HG02678 (cell line): ENCODE results near the gene CYTL1.
"Not testable (repeated sequence)": the region's sequence is repeated elsewhere in the genome, so short reads cannot be mapped to it uniquely, and the experiment has no call there.

ENCODE experiments used
- ATAC-seq: cut with Tn5 transposase; IDR thresholded peaks from one replicate; pipeline ENCODE4 v1.9.1; 2021; ENCODE audit warnings: mild to moderate bottlenecking, moderate library complexity; ENCODE audit not compliant: unreplicated experiment

Gene CYTL1

DNA sequence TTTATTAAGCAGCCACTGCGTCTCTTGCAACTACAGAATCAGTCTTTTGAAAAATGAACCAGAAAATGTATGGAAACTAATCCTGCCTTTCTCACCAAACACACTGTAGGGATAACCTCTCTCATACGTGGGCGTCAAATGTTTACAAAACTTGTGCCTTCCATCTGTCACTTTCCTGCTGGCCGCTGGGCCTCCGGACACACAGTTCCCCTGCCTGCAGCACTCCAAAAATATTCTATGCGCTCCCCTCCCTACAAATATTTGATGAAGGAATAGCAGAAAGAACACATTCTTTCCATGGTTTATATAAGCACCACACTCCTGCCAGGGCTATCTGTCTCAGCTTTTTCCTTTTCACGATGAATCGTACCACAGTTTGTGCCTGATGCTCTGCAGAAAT is 14.9 kb upstream of the CYTL1 start:
- ATAC-seq: no peak

DNA sequence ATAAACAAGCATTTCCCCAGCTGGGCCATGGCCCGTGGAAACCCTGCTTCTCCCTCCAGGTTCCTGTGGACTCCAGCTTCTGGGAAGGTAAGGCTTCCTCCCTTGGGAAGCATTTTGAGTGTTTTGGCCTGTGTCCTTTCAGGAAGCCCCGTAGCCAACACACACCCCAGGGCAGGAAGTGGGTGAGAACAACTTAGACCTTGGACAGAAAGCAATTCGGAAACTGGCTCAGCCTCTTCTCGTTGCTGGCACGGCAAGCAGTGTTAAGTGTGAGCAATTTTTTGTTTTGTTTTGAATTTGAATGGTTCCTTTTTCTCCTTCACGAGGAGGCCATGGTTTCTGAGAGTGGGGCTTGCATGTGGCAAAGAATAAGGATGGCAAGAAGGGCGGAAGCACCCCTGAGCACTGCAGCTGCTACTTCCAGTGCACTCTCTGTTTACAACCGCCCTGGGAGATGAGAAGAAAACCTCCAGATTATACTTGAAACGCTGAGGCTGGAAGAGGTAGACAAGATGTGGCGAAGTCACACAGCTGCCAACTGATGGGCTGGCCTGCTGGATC is 14.1 kb upstream of the CYTL1 start:
- ATAC-seq: peak; percentile 50

DNA sequence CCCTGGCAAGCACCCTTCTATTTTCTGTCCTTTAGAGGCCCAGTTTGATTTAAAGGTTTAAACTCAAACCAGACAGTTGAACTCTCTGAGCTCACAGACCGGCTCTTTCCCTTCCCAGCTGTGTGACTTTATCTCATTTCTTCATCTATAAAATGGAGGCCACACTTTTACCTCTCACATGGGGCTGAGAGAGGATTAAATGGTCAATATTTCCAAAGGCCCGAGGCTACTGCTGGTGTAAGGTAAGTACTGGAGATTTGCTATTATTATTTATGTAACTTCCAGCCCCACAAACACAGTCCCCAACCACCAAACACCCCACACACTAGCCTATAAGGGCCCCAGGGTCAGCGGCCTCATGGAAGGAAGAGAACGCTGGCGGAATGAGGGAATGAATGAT is 13.6 kb upstream of the CYTL1 start:
- ATAC-seq: no peak

DNA sequence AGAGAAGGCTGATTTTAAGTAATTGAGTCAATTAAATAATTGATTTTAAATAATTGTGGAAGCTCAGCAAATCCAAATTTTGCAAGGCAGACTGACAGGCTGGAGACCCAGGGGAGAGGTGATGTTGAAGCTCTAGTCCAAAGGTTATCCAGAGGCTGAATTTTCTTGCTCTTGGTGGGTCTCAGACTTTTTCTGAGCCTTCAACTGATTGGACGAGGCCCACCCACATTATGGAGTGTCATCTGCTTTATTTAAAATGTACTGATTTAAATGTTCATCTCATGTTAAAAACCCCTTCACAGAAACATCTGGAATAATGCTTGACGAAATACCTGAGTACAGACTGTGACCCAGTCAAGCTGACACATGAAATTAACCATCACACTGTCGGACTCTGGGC is 11.7 kb upstream of the CYTL1 start:
- ATAC-seq: no peak

DNA sequence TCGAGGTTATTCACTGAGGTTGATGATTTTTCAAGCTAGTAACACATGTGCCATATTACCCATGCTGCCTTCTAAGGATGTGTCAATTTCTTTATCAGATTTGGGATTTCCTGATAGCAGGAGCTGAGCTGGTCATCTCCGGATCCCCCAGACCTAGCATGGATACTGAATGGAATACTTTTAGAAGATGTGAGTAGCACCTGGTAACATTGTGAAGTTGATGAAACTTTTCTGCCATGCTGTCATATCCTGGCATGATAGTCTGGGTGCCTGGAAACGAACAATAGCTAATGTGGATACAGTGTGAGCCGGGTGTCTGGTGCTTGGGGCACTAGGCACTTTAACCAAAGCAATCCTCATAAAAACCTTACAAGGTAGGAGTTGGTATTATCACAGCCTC is 11.0 kb upstream of the CYTL1 start:
- ATAC-seq: no peak

DNA sequence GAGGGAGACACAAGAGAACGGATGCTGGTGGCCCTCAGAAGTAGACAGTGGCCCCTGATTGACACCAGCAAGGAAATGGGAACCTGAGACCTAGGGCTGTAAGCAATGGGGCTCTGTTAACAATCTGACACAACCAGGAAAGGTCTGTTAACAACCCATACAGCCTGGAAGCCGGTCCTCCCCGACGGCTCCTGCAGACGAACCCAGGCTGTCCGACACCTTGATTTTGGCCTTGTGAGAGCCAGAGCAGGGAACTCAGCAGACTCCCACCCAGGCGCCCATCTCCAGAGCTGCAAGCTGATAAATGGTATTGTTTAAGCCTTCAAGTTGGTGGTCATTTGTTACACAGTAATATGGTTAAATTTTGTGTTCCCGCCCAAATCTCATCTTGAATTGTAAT is 10.2 kb upstream of the CYTL1 start:
- ATAC-seq: no peak

DNA sequence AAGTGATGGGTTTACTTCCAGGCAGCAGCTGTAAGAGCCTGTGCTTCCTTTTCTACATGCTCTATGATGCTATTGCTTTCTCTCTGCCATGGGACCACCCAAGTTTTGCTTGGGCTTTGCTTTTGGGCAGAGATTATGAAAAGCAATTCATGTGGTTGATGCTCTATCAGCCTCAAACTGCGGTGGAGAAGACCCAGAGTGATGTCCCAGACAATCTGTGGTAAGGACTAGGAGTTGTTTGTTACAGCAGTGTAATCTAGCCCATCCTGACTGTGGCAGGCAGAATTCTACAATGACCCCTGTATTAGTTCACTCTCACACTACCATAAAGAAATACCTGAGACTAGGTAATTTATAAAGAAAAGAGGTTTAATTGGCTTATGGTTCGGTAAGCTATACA is 9.2 kb upstream of the CYTL1 start:
- ATAC-seq: no peak

DNA sequence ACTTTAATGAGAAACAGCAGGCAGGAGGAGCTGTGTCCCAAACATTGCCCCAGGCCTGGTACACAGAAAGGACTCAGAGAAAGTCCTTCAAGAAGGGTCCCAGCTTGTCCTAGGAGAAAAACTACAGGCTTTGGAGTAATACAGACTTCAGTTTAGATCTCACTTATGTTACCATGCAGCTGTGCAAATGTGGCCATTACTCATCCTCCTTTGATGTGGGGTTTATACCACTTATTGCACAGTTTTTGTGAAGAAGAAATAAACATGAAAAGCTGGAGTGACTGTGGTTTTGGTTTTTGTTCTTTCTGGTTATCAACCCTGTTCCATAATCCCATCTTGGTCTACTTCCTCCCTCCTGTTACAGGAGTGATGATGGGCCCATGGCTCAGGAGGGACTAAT is 8.1 kb upstream of the CYTL1 start:
- ATAC-seq: no peak

DNA sequence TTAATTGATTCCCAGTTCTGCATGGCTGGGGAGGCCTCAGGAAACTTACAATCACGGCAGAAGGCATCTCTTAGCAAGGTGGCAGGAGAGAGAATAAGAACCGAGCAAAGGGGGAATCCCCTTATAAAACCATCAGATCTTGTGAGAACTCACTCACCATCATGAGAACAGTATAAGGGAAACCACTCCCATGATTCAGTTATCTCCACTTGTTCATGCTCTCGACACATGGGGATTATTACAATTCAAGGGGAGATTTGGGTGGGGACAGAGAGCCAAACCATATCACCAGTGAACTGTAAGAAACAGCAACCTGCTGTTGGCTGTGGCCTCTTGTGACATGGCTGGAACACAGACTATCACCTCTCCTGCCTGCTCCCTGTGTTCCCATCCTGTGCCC is 7.1 kb upstream of the CYTL1 start:
- no peak for ATAC-seq

DNA sequence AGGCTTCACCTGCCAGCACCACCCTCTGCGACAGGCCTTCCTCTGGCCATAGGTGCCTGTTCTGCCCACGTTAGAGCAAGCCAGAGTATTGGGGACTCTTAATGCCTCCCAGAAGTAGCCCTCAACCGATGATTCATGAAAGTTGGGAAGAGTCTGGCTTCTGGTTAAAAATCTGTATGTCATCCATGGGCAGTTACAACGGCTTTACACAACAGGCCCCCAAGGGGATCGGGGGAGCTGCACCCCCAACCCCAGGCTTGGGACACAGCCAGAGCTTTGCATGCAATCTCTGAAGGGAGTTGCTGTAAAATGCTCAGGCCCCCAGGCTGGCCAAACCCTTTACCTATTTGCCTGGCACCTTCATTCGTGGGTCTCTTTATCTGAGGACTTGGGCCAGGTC is 5.4 kb upstream of the CYTL1 start:
- no peak for ATAC-seq

DNA sequence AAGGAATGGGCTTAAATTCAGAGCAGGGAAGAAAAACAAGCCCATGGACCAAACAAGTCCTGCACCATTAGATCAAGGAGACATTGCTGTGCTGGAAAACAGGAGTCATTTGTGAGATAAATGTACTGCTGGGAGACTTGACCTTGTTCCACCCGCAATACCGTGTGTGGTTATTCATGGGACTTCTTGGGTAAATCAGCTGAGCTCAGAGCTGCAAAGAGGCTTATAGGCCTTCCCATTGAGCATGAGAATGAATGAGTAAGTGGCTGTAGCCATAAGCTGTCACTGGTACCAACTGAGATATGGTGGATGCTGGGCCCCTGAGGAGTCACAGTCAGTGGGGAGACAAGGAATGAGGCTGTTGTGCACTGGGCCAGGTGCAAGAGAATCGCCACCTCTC is 2.3 kb upstream of the CYTL1 start:
- no peak for ATAC-seq

DNA sequence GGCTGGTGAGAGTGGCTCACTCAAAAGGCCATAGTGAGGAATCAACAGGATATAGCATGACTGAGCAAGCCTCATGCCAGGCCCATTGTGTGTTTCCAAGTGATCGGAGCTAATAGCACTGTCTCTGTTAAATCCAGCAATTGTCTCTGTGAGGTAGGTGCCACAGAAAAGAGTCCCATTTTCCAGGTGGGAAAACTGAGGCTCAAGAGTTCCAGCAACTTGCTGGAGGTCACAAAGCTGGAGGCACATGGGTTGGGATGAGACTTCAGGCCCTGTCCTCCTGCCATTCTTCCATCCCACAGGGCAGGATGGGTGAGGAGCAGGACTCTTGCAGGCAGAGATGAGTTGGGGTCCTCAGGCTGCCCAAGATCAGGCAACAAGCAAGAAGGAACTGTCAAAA is 1.1 kb upstream of the CYTL1 start:
- no peak for ATAC-seq

DNA sequence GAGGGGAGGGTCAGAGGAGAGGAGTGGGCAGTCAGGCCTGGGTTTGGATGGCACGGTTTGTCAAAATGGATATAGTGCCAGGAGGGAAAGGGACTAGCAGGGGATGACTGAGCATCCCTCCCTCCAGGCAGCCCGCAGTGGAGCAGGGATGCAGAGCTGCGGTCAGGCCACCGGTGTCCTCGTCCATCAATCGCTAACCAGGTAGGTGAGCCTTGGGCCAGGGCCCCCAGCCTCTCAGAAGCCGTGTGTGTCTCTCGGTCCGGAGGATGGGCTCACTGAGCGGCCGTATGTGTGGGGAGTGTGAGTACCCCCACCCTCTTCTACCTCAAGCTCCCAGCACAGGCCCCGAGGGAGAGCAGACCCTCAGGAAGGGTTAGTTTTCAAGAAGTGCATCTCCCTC is 538 bp upstream of the CYTL1 start:
- ATAC-seq: no peak

DNA sequence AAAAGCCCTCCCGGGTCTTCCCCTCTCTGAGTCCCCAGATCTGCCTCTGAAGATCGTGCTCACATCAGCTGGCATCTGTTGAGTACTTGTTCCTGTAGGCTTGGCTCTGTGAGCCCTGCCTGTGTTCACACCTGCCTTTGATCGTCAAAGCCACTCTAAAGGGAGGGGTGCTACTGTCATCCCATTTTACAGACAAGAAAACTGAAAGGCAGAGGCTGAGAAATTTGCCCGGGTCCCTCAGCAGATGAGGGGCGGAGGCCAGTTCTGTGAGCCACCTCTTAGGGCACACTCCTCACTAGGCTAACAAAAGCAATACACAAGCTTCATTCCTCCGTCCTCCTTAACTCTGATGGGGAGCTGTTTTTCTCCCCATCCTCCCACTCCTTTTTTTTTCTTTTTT is 655 bp downstream of the CYTL1 start:
- ATAC-seq: no peak

DNA sequence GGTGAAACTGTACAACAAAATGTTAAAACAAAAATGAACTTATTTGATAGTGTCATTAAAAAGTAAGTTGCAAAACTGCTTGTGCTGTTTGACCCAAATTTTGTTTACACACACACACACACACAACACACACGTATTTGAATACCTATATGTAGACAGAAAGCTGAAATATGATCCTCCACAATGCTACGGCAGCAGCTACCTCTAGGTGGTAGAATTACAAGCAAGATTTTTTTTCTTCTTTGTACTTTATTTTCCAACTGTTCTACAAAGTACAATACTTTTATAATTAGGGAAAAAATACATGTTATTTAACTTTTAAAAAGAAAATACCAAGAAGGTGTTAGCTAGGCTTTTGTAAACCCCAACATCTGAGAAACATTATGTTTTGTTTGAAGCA is 1.2 kb downstream of the CYTL1 start:
- no peak for ATAC-seq

DNA sequence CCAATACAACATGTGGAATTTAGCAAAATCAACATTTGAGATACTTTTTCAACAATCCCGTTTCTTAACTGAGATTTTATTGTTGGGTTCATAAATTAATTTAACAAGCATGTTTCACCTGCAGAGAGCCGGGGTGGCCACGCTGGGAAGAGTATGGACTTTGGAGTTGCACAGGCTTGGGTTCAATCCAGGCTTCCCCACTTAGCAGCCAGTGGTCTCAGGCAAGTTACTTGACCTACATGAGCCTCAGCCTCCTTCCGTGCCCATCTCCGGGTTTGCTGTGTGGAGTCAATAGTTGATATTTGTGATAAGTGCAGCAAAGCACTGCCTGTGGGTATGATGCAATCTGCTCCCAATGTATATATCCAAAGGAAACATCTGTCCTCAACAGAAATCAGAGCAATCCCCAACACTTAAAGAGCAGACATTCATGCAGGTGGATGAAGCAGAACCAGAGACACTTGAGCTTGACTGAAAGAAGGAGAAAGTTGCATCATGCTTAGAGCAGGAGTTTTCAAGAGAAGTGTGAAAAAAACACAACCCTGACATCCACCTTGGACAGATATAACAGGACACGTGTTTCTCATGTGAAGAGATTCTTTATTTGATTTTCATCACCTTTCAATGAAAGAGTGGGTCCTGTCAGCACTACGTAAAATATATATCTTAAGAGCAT is 5.1 kb downstream of the CYTL1 start:
- ATAC-seq: no peak

DNA sequence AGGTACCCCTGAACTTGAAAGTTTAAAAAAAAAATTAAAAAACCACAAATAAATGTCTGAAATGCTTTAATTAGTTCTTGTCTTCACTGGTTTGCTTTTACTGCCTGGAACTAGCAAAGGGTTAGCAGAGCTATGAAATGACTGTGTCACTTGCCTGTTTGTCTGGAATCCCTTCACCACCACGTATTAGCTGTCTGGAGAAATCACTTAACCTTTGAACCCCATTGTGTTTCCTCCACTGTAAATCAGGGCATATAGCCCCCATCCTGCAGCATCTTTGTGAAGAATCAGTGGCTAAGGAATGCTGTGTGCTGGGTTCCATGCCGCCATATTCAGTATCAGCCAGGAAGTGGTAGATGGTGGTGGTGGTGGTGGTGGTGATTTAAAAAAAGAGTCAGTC is 6.3 kb downstream of the CYTL1 start:
- ATAC-seq: no peak

DNA sequence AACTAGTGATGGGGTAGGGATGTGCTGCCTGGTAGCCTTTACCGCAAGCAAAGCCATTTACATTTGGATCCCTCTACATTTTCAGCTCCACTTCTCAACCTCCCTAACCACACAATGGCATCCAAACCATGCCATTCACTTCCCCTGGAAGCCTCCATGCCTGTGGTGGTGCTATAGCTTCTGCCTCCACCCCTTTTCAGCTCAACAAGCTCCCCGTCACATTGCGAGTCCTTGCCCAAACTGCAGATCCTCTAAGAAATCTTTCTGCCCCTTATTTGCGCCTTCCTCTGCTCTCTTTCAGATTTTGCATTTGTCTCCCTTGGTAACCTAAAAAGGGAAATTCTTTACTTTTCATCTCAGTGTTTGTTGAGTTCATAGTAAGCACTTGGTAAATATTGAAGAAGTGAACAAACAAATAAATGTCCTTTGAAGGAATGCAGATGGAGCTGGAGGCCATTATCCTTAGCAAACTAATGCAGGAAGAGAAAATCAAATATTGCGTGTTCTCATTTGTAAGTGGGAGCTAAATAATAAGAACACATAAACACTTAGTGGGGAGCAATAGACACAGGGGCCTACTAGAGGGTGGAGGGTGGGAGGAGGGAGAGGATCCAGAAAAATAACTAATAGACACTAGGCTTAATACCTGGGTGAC is 6.9 kb downstream of the CYTL1 start:
- ATAC-seq: no peak

DNA sequence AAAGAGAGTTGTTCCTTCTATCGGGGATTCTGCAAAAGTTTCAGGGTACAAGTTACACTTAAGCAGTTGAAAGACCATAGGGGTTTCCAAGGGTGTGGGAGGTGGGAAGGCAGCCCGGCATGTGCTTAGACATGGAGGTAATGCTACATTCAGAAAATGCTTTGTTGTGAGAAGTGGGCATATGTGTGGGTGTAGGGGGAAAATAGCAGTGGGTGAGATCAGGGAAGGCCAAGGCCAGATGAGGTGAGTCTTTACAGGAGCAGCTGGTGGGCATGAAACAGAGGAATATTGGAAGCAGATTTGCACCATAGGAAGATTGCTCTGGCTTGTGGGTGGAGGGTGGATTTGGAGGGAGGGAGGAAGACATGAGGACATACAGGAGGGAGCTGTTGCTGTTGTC is 8.3 kb downstream of the CYTL1 start:
- ATAC-seq: no peak

DNA sequence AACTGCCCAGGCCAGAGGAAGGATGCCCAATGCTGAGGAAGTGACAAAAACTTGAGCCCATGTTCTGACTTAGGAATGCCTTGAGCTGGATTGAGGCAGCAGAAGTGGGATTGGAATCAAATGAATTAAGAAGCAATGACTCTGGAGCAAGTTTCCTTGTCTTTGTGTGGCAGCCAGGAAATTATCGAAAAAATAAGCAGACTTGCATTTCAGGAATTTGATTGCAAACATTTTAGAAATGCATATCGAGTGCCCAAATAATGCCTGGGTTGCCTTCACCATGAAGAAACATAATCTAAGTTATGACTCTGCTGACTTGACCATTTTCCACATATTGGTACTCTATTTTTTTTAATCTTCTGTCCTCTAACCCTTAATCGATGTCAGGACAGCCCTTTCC is 9.5 kb downstream of the CYTL1 start:
- ATAC-seq: no peak

DNA sequence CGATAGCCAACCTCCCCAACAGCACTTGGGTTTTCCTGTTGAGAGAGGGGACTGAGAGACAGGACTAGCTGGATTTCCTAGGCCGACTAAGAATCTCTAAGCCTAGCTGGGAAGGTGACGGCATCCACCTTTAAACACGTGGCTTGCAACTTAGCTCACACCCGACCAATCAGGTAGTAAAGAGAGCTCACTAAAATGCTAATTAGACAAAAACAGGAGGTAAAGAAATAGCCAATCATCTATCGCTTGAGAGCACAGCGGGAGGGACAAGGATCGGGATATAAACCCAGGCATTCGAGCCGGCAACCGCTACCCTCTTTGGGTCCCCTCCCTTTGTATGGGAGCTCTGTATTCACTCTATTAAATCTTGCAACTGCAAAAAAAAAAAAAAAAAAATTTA is 12.3 kb downstream of the CYTL1 start:
- not testable (repeated sequence) for ATAC-seq

DNA sequence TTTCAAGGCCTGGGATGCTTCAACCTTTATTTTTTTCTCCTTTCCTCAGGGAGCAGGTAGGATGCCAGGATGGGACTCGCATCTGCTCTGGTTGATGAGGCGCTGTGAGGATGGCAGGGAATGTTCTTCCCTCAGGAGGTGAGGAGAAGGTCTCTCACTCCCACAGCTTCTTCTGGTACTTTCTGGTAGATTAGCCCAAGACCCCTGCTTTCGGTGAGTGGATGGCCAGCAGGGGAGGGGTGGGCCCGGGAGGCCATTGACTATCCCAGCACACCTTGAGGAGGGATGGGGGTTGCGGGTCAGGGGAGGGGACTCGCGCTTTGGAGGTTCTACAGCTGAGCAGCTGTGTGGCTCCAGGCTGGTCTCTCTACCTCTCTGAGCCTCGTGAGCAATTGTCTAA is 14.8 kb downstream of the CYTL1 start:
- no peak for ATAC-seq

DNA sequence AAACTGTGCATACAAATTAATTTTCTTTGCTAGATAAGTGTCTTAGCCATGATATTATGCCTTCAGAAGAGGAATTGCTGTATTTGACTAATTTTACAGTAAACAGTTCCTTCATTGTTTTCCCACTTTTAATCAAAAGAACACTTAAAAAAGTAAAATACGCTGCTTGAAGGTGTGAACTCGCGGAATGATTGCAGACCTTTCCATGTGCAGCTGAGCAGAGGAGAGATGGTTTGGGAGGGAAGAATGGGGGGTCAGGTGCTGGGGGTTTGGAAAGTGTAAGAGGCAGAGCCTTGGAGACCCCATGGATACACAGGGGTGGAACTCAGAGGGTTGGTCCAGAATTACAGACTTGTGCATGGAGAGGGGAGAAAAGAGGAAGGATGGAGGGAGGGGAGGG is 15.3 kb downstream of the CYTL1 start:
- ATAC-seq: no peak
